RWPE2 (cell line): ENCODE measurements around the gene TTLL7.

Source experiments
- ATAC-seq: fragments of 200-7000 bp; cut with Tn5 transposase; 3 replicates; pipeline ENCODE4 v1.9.1; 2021; ENCODE audit warnings: low read depth
- DNase-seq: peaks from one replicate; pipeline ENCODE4 v3.0.0-alpha.2; 2020; ENCODE audit warnings: low spot score
- H3K27ac ChIP-seq: fragments of 450-650 bp; 2 replicates; pipeline ENCODE4 v1.5.1; 2017; ENCODE audit warnings: mild to moderate bottlenecking; ENCODE audit not compliant: poor library complexity, severe bottlenecking
- H3K27me3 ChIP-seq: fragments of 250-450 bp; sonication (Bioruptor Pico); 2 replicates; pipeline ENCODE4 v1.5.1; 2021; ENCODE audit warnings: mild to moderate bottlenecking, moderate library complexity; ENCODE audit not compliant: insufficient read depth, poor library complexity, severe bottlenecking
- H3K36me3 ChIP-seq: fragments of 250-450 bp; sonication (Bioruptor Pico); 2 replicates; pipeline ENCODE4 v1.5.1; 2020; ENCODE audit warnings: low read depth, mild to moderate bottlenecking, moderate library complexity
- H3K4me1 ChIP-seq: fragments of 250-450 bp; sonication (Bioruptor Pico); 2 replicates; pipeline ENCODE4 v1.5.1; 2021; ENCODE audit warnings: mild to moderate bottlenecking, moderate library complexity; ENCODE audit not compliant: insufficient read depth, poor library complexity, severe bottlenecking
- H3K4me3 ChIP-seq: fragments of 250-450 bp; sonication (Bioruptor Pico); 2 replicates; pipeline ENCODE4 v1.5.1; 2021; ENCODE audit warnings: mild to moderate bottlenecking, moderate library complexity; ENCODE audit not compliant: severe bottlenecking
- H3K9me3 ChIP-seq: fragments of 250-450 bp; sonication (Bioruptor Pico); 2 replicates; pipeline ENCODE4 v1.5.1; 2021; ENCODE audit warnings: mild to moderate bottlenecking, moderate library complexity; ENCODE audit not compliant: severe bottlenecking
- CTCF ChIP-seq: fragments of 450-650 bp; IDR thresholded peaks from one replicate; pipeline ENCODE4 v1.5.1; 2017; ENCODE audit warnings: mild to moderate bottlenecking, moderate library complexity; ENCODE audit not compliant: poor library complexity, severe bottlenecking

The TTLL7 gene

GRCh38 chr1:83854456-83854855 is 144.5 kb downstream of the TTLL7 start:
- DNase-seq (no peak), ATAC-seq (no peak)
- Histone ChIP-seq H3K4me1 (no peaks in the 10 kb centered on the region), H3K36me3 (no peaks in the 10 kb centered on the region), H3K4me3 (no peak overlapping the region), H3K27me3 (no peaks in the 10 kb centered on the region), H3K27ac (no peak overlapping the region), H3K9me3 (no peaks in the 10 kb centered on the region)
- no peak for TF ChIP-seq CTCF

- no peak for ATAC-seq
- no peak for DNase-seq
Observed at GRCh38 chr1:83850834-83851233, 148.1 kb downstream of the TTLL7 start.

GRCh38 chr1:83849191-83850061 is 149.5 kb downstream of the TTLL7 start:
- Histone ChIP-seq H3K36me3 (no peaks in the 10 kb centered on the region), H3K27ac (no peak overlapping the region), H3K9me3 (no peaks in the 10 kb centered on the region), H3K4me1 (no peaks in the 10 kb centered on the region), H3K4me3 (no peak overlapping the region), H3K27me3 (no peaks in the 10 kb centered on the region)
- TF ChIP-seq CTCF: no peak
- ATAC-seq: peak; percentile 44; the same call in 1 of the 3 replicates
- no peak for DNase-seq

More at GRCh38 chr1:83850834-83851233, 148.1 kb downstream of the TTLL7 start:
- Histone ChIP-seq H3K27ac (no peak overlapping the region), H3K36me3 (no peaks in the 10 kb centered on the region), H3K4me3 (no peak overlapping the region), H3K27me3 (no peaks in the 10 kb centered on the region), H3K9me3 (no peaks in the 10 kb centered on the region), H3K4me1 (no peaks in the 10 kb centered on the region)
- TF ChIP-seq CTCF: no peak

GRCh38 chr1:83846138-83846537 is 152.8 kb downstream of the TTLL7 start:
- TF ChIP-seq CTCF: no peak
- no peaks in the 10 kb centered on the region for H3K36me3 ChIP-seq
- no peaks in the 10 kb centered on the region for H3K4me1 ChIP-seq
- DNase-seq (no peak), ATAC-seq (no peak)
- no peak overlapping the region for H3K27ac ChIP-seq
- no peak overlapping the region for H3K4me3 ChIP-seq
- no peaks in the 10 kb centered on the region for H3K27me3 ChIP-seq
- H3K9me3 ChIP-seq: no peaks in the 10 kb centered on the region
